Measurements from ENCODE around the gene PCDHGB4. TPM values are rescaled to one million over a fixed set of nuclear protein-coding genes. Genes with fewer than 3 reads are reported as not detected.
"Not testable (repeated sequence)": the region's sequence is repeated elsewhere in the genome, so short reads cannot be mapped to it uniquely, and the experiment has no call there.

PCDHGB4 gene
- polyA plus RNA-seq, 1 donor, result 7.6 TPM

DNA sequence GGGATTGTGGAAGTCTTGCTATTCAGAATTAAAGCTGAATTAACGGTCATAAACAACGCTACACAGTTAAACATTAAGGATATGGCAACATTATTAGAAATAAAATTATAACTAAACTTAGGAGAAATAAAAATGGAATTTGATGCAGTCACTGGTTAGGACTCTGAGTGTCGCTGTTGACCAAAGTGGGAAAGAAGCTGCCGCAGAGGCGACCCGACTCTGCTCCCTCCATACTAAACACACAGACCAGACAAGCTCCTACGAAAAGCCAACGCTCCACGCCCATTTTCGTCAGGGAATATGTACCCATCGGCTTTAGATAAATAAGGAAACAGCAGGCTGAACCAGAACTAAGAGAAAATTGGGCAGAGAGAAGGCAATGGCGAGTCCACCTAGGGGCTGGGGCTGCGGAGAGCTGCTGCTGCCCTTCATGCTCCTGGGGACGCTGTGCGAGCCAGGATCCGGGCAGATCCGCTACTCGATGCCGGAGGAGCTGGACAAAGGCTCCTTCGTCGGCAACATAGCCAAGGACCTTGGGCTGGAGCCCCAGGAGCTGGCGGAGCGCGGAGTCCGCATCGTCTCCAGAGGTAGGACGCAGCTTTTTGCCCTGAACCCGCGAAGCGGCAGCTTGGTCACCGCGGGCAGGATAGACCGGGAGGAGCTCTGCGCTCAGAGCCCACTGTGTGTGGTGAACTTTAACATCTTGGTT lies 23.4 kb upstream of the PCDHGB4 start, which contains the start of gene PCDHGA5:
TSS of gene PCDHGA5 (plus strand) at position 211 of the 709 bp plus-strand sequence. CDS start at position 380, 169 bp downstream.
- DNase-seq, result no peak

DNA sequence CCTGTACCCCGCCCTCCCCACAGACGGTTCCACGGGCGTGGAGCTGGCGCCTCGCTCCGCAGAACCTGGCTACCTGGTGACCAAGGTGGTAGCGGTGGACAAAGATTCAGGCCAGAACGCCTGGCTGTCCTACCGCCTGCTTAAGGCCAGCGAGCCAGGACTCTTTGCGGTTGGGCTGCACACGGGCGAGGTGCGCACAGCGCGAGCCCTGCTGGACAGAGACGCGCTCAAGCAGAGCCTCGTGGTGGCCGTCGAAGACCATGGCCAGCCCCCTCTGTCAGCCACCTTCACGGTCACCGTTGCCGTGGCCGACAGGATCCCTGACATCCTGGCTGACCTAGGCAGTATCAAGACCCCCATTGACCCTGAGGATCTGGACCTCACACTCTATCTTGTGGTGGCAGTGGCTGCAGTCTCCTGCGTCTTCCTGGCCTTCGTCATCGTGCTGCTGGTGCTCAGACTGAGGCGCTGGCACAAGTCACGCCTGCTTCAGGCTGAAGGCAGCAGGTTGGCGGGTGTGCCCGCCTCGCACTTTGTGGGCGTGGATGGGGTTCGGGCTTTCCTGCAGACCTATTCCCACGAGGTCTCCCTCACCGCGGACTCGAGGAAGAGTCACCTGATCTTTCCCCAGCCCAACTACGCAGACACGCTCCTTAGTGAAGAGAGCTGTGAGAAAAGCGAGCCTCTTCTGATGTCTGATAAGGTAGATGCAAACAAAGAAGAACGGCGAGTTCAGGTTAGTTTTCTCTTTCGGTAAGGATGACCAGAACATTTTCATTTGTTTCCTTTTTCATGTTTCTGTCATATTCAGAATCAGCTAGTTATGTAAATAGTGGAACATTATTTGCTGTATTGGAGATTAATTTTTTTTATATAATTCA lies 21.2 kb upstream of the PCDHGB4 start:
- no peak for DNase-seq

DNA sequence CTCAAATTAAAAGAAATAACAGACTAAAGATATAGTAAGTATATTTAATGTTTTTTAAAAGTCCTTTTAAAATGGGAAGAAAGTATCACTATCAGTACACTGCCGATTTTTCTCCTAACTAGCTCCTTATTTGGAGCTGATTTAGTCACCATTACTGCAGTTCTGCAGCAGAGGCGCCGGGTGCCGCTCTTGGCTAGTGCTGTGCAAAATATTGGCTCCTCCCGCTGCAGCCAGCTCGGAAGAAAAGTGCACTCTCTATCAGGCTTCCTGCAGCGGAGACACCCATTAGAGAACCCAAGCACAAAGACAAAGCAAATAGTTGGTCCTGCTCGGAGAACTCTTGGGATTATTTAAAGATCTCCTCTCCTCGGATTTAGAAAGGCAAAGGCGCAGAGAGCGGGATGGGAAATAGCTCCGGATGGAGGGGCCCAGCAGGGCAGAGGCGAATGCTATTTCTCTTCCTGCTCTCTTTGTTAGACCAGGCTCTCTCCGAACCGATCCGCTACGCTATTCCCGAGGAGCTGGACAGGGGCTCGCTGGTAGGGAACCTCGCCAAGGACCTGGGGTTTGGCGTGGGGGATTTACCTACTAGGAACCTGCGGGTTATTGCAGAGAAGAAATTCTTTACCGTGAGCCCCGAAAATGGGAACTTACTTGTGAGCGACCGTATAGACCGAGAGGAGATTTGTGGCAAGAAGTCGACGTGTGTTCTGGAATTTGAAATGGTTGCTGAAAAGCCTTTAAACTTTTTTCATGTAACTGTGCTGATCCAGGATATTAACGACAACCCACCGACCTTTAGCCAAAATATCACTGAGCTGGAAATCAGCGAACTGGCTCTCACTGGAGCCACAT lies 17.3 kb upstream of the PCDHGB4 start, which contains the start of gene PCDHGB3:
TSS of gene PCDHGB3 (plus strand) at position 249 of the 855 bp plus-strand sequence. CDS start at position 402, 153 bp downstream.
- DNase-seq, result no peak

- no peak for DNase-seq
Measured at GRCh38 chr5:141371572-141372475, 15.7 kb upstream of the PCDHGB4 start.

DNA sequence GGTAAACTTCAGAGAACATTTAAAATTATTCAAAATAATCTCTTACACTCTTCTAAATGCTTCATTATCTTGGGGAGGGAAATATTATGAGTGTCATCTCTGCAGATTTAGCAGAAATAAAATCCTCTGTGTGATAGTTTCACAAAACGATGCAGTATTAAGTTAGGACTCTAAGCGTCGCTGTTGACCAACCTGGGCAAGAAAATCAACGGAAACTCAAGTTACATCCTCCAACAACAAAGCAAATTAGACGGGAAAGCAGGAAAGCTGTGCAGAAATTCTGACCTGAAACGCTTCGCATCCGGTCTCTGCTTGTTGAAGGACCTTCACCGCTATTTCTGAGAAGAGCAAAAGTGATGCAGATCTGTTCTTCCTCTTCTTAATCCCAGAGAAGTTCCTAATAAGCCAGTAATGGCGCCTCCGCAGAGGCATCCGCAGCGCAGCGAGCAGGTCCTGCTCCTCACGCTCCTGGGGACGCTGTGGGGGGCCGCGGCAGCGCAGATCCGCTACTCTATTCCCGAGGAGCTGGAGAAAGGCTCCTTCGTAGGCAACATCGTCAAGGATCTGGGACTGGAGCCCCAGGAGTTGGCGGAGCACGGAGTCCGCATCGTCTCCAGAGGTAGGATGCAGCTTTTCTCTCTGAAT lies 13.7 kb upstream of the PCDHGB4 start, which contains the start of gene PCDHGA6:
TSS of gene PCDHGA6 (plus strand) at position 219 of the 645 bp plus-strand sequence. CDS start at position 412, 193 bp downstream.
- DNase-seq, result no peak

DNA sequence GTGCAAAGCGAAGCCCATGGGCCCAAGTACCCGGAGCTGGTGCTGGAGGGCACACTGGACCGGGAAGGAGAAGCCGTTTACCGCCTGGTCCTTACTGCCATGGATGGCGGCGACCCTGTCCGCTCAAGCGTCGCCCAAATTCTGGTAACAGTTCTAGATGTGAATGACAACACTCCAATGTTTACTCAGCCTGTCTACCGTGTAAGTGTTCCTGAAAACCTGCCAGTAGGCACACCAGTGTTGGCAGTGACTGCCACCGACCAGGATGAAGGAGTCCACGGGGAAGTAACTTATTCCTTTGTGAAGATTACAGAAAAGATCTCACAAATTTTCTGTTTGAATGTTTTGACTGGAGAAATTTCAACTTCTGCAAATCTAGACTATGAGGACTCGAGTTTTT lies 12.9 kb upstream of the PCDHGB4 start:
- DNase-seq, result no peak

DNA sequence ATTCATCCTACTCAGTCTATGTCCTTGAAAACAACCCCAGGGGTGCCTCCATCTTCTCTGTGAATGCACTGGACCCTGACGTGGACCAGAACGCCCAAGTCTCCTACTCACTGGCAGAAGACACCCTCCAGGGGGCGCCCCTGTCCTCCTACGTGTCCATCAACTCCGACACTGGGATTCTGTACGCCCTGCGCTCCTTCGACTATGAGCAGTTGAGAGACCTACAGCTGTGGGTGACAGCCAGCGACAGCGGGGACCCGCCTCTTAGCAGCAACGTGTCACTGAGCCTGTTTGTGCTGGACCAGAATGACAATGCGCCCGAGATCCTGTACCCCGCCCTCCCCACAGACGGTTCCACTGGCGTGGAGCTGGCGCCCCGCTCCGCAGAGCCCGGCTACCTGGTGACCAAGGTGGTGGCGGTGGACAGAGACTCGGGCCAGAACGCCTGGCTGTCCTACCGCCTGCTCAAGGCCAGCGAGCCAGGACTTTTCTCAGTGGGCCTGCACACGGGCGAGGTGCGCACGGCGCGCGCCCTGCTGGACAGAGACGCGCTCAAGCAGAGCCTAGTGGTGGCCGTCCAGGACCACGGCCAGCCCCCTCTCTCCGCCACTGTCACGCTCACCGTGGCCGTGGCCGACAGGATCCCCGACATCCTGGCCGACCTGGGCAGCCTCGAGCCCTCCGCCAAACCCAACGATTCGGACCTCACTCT lies 11.9 kb upstream of the PCDHGB4 start:
- DNase-seq, result not testable (repeated sequence)

DNA sequence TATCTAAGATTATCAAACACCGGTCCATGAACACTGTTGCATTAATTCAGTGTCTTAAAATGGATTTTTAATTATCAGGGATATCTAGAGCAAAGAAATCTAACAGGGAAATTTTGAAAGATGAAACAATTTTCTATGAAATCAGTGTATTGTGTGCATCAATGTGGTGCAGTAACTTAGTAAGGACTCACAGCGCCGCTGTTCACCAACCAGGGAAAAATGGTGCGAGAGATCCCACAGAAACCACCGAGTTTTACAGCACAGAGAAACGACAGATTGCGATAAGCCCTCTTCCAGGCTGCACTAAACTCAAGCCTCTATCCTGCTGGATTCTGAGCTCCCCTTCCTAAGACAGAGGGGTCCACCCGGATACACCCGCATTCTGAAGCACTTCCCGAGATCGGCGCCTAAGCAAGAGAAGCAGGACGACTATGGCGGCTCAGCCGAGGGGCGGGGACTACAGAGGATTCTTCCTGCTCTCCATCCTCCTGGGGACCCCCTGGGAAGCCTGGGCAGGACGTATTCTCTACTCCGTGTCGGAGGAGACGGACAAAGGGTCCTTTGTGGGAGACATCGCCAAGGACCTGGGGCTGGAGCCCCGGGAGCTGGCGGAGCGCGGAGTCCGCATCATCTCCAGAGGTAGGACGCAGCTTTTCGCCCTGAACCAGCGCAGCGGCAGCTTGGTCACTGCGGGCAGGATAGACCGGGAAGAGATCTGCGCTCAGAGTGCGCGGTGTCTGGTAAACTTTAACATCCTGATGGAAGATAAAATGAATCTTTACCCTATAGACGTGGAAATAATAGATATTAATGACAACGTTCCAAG lies 4.8 kb upstream of the PCDHGB4 start, which contains the start of gene PCDHGA7:
TSS of gene PCDHGA7 (plus strand) at position 274 of the 826 bp plus-strand sequence. CDS start at position 432, 158 bp downstream.
- DNase-seq, result no peak

GRCh38 chr5:141383345-141383744 lies 4.2 kb upstream of the PCDHGB4 start:
- no peak for DNase-seq

DNA sequence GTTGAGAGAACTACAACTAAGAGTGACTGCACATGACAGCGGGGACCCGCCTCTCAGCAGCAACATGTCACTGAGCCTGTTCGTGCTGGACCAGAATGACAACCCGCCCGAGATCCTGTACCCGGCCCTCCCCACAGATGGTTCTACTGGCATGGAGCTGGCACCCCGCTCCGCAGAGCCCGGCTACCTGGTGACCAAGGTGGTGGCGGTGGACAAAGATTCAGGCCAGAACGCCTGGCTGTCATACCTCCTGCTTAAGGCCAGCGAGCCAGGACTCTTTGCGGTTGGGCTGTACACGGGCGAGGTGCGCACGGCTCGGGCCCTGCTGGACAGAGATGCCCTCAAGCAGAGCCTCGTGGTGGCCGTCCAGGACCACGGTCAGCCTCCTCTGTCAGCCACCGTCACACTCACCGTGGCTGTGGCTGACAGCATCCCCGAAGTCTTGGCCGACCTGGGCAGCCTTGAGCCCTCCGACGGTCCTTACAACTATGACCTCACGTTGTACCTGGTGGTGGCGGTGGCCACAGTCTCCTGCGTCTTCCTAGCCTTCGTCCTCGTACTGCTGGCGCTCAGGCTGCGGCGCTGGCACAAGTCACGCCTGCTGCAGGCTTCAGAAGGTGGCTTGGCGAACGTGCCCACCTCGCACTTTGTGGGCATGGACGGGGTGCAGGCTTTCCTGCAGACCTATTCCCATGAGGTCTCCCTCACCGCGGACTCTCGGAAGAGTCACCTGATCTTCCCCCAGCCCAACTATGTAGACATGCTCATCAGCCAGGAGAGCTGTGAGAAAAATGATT lies 2.8 kb upstream of the PCDHGB4 start:
- DNase-seq, result no peak

DNA sequence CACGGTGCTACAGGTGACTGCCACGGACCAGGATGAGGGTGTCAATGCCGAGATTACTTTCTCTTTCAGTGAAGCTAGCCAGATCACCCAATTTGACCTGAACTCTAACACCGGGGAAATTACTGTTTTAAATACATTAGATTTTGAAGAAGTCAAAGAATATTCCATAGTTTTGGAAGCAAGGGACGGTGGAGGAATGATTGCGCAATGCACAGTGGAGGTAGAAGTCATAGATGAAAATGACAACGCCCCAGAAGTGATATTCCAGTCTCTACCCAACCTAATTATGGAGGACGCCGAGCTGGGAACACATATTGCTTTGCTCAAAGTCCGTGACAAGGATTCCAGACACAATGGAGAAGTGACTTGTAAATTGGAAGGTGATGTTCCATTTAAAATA lies 1.2 kb downstream of the PCDHGB4 start:
- DNase-seq, result no peak

DNA sequence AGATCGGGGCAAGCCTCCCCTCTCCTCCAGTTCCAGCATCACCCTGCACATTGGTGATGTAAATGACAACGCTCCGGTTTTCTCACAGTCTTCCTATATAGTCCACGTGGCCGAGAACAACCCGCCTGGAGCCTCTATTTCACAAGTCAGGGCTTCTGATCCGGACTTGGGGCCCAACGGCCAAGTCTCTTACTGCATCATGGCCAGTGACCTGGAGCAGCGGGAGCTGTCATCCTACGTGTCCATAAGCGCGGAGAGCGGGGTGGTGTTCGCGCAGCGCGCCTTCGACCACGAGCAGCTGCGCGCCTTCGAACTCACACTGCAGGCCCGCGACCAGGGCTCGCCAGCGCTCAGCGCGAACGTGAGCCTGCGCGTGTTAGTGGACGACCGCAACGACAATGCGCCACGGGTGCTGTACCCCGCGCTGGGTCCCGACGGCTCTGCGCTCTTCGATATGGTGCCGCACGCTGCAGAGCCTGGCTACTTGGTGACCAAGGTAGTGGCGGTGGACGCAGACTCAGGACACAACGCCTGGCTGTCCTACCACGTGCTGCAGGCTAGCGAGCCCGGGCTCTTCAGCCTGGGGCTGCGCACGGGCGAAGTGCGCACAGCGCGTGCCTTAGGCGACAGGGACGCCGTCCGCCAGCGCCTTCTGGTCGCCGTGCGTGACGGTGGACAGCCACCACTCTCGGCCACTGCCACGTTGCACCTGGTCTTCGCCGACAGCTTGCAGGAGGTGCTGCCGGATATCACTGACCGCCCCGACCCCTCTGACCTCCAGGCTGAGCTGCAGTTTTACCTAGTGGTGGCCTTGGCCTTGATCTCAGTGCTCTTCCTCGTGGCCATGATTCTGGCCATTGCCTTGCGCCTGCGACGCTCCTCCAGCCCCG lies 1.9 kb downstream of the PCDHGB4 start:
- DNase-seq, result no peak

DNA sequence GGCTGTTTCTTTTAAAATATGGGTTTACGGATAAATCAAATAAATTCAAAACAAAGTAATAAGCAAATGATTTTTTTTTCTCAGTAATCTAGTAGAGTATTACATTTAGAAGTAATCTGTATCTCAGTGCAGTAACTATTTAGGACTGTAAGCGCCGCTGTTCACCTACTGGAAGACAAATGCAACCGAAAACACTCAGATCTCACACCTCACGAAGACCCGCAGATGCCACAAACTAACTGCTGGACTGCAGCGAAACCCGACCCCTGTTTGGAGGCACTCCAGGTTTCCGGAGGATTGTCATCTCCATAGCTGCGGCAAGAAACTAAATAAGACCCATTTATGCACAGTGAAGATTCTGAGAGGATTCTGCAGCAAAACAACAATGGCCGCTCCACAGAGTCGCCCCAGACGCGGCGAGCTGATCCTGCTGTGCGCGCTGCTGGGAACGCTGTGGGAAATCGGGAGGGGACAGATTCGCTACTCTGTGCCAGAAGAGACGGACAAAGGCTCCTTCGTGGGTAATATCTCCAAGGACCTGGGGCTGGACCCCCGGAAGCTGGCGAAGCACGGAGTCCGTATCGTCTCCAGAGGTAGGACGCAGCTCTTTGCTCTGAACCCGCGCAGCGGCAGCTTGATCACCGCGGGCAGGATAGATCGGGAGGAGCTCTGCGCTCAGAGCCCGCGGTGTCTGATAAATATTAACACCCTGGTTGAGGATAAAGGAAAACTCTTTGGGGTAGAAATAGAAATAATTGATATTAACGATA lies 5.1 kb downstream of the PCDHGB4 start, which contains the start of gene PCDHGA8:
TSS of gene PCDHGA8 (plus strand) at position 205 of the 770 bp plus-strand sequence. CDS start at position 386, 181 bp downstream.
- no peak for DNase-seq

DNA sequence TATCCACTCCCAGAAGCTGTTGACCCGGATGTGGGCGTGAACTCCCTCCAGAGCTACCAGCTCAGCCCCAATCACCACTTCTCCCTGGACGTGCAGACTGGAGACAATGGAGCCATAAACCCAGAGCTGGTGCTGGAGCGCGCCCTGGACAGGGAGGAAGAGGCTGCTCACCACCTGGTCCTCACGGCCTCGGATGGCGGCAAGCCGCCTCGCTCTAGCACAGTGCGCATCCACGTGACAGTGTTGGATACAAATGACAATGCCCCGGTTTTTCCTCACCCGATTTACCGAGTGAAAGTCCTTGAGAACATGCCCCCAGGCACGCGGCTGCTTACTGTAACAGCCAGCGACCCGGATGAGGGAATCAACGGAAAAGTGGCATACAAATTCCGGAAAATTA lies 5.8 kb downstream of the PCDHGB4 start:
- no peak for DNase-seq

GRCh38 chr5:141394401-141395187 lies 7.1 kb downstream of the PCDHGB4 start:
- DNase-seq, result not testable (repeated sequence)
